ENCODE results near the gene SNF8.

GRCh38 chr17:48908853-48909394 is 35.7 kb downstream of the SNF8 start:
- TF ChIP-seq POU6F1 (CRISPR knock-in tag; IDR thresholded peaks at IDR 0.05; ENCODE audit: borderline replicate concordance, low read depth) (no peak), GLIS3 (CRISPR knock-in tag; IDR thresholded peaks at IDR 0.05) (no peak), OSR1 (CRISPR knock-in tag; IDR thresholded peaks at IDR 0.05) (no peak), CSRNP3 (CRISPR knock-in tag; IDR thresholded peaks at IDR 0.05) (no peak), ZFP30 (CRISPR knock-in tag; IDR thresholded peaks at IDR 0.05) (no peak), RARB (CRISPR knock-in tag; IDR thresholded peaks at IDR 0.05) (no peak)

Data from SK-N-SH treated with all-trans-retinoic acid at 6 μM for 48 hours (cell line).